ENCODE data around the gene SLC25A13.

- TF ChIP-seq EZH2phosphoT487 (IDR thresholded peaks at IDR 0.05; ENCODE audit: low read length): no peak
- no peak for TF ChIP-seq CTCF (IDR thresholded peaks at IDR 0.05; ENCODE audit: low read length)
- no peak for TF ChIP-seq EZH2 (optimal IDR thresholded peaks at IDR 0.05; ENCODE audit: low read depth, low read length)
Observed at GRCh38 chr7:96225251-96225650, 96.6 kb downstream of the SLC25A13 start.

Measured in MM.1S (cell line).